Measurements from ENCODE around the gene RNF186. TPM values are rescaled to one million over a fixed set of nuclear protein-coding genes. Genes with fewer than 3 reads are reported as not detected.
A peak's percentile ranks its signal among the peaks of the same experiment; 100 is the strongest.
"Not testable (repeated sequence)": the region's sequence is repeated elsewhere in the genome, so short reads cannot be mapped to it uniquely, and the experiment has no call there.

The RNF186 gene
- polyA plus RNA-seq, 1 donor from 2014 or later: not detected

DNA sequence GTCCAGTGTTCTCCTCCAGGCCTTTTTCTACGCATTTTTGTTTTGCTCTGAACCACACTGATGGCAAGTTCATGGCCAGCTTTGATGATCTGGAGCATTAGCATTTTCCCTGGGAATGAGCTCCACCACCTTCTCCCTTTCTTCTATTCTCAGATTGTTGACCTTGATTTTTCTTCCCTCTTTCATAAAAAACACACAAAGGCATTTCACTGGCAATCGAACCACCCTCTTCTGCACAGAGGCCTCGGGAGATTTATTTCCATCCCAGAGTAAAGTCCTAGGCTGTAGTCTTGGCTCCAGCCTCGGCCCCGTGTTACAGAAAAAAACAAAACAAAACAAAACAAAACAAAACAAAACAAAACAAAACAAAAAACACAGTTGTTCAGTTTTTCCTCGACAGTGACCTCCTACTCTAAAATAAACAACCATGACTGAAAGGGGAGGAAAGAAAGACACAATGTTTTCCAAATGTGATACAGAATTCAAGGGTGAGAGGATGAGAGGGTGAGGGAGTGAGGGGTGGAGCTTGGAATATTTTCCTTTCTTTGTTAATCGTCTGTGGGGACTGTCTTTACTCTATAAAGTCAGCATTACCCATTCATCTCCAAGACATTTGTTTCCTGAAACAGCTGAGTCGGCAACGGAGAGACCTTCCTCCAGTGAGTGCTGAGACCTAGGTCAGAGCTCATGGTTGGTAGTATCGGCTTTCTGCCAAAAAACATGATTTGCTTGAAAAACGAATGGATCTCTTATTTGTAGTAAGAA is 29.8 kb upstream of the RNF186 start:
- peaks cover 8% of the 10 kb centered on the region for H3K27me3 Mint-ChIP-seq
- H3K27ac Mint-ChIP-seq: no peak overlapping the region
- H3K4me3 Mint-ChIP-seq: no peak overlapping the region
- no peaks in the 10 kb centered on the region for H3K4me1 Mint-ChIP-seq
- H3K36me3 Mint-ChIP-seq: no peaks in the 10 kb centered on the region
- no peaks in the 10 kb centered on the region for H3K9me3 Mint-ChIP-seq

DNA sequence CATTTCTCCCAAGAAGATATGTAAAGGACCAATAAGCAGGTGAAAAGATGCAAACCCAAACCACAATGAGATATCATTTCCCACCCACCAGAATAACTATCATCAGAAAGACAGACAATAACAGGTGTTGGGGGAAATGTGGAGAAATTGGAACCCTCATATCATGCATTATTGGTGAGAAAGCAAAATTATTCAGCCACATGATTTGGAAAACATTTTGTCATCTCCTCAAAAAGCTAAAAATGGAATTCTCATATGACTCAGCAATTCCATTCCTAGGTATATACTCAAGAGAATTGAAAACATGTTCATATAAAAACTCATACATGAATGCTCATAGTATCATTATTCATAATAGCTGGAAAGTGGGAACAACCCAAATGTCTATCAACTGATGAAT is 25.1 kb upstream of the RNF186 start:
- Mint-ChIP-seq H3K27me3 (peaks cover 9% of the 10 kb centered on the region), H3K9me3 (no peaks in the 10 kb centered on the region), H3K4me1 (peaks cover 0 to 5% (median 1%) of the 10 kb centered on the region in 3 donors), H3K27ac (no peak overlapping the region), H3K4me3 (no peak overlapping the region), H3K36me3 (peaks cover 2% of the 10 kb centered on the region)

DNA sequence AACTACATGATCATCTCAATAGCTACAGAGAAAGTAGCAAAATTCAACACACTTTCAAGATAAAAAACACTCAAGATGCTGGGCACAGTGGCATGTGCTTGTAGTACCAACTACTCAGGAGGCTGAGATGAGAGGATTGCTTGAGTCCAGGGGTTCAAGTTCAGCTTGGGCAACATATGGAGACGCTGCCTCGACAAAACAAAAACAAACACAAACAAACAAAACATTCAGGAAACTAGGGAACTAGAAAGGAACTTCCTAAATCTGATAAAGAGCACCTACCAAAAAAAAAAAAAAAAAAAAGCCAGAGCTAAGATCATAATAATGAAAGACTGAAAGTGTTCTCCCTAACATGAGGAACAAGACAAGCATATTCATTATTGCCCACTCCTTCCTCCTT is 22.8 kb upstream of the RNF186 start:
- Mint-ChIP-seq H3K4me3 (peak overlapping the region in 1 of 4 donors; percentile 20), H3K27me3 (peaks cover 9% of the 10 kb centered on the region), H3K27ac (no peak overlapping the region), H3K36me3 (peaks cover 2% of the 10 kb centered on the region), H3K4me1 (peaks cover 0 to 5% (median 1%) of the 10 kb centered on the region in 3 donors), H3K9me3 (no peaks in the 10 kb centered on the region)

DNA sequence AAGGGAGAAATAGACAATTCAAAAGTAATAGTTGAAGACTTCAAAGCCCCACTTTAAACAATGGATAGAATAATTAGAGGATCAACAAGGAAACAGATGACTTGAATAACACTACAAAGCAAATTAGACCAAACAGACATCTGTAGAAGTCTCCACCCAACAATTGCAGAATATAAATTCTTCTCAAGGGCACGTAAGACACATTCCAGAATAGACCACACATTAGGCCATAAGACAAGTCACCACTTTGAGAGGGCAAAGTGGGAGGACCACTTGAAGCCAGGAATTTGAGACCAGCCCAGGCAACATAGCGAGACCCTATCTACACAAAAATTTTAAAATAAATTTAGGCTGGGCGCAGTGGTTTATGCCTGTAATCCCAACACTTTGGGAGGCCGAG is 20.5 kb upstream of the RNF186 start:
- Mint-ChIP-seq H3K27ac (no peak overlapping the region), H3K27me3 (peaks cover 21% of the 10 kb centered on the region), H3K9me3 (peaks cover 0 to 2% (median 0%) of the 10 kb centered on the region in 3 donors), H3K36me3 (peaks cover 2% of the 10 kb centered on the region), H3K4me1 (peaks cover 0 to 5% (median 1%) of the 10 kb centered on the region in 3 donors), H3K4me3 (no peak overlapping the region)

DNA sequence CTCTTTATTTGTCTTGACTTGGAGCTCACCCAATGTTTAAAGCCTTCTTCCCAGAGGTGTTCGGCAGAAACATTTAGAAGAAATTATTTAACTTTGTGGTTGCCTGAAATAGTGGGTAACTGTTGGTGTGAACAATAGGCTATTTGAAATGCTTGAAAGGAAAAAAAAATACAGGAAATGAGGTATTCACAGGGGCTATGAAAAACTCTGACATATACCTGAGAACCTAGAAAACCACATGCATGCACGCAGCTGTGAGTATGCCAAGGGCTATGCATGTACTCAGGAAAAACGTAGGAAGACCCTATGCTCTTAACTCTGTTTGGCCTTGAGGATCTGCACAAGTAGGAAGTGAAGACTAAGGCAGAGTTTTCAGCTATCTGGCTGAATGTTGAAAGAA is 16.4 kb upstream of the RNF186 start:
- H3K9me3 Mint-ChIP-seq: peaks cover 0 to 2% (median 0%) of the 10 kb centered on the region in 3 donors
- H3K27me3 Mint-ChIP-seq: peaks cover 26% of the 10 kb centered on the region
- no peaks in the 10 kb centered on the region for H3K4me1 Mint-ChIP-seq
- H3K27ac Mint-ChIP-seq: no peak overlapping the region
- no peaks in the 10 kb centered on the region for H3K36me3 Mint-ChIP-seq
- H3K4me3 Mint-ChIP-seq: no peak overlapping the region

DNA sequence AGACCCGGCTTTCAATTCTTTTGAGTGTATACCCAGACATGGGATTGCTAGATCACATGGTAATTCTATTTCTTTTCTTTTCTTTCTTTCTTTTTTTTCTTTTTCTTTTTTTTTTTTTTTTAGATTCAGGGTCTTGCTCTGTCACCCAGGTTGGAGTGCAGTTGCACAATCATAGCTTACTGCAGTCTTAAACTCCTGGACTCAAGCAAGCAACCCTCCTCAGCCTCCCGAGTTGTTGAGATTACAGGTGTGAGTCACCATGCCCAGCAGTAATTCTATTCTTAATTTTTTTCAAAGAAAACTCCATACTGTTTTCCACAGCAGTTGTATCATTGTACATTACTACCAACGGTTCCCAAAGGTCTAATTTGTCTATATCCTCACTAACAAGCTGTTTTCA is 13.5 kb upstream of the RNF186 start:
- Mint-ChIP-seq H3K4me1 (no peaks in the 10 kb centered on the region), H3K36me3 (no peaks in the 10 kb centered on the region), H3K9me3 (peaks cover 0 to 2% (median 0%) of the 10 kb centered on the region in 3 donors), H3K27ac (peak overlapping the region in 1 of 3 donors; percentile 68), H3K4me3 (no peak overlapping the region), H3K27me3 (peaks cover 31% of the 10 kb centered on the region)

DNA sequence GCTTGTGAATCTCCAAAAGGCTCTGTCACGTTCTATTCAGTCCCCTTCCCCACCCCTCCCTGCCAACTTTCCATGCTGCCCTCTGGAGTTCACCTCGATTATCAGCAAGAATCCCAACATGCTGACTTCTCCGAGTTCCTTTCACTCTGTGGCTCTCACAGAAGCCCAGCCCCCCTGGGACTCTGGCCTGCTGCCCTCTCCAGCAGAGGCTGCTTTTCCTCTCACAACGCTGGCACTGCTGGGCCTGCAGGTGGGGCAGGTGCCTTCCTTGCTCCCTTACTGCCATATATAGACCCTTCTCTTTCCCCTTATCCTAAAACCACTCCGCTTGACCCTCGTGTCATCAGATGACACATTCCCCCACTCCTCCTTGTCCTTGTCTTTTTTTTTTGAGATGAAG is 10.2 kb upstream of the RNF186 start:
- H3K27me3 Mint-ChIP-seq: peaks cover 26% of the 10 kb centered on the region
- H3K27ac Mint-ChIP-seq: no peak overlapping the region
- no peaks in the 10 kb centered on the region for H3K4me1 Mint-ChIP-seq
- H3K4me3 Mint-ChIP-seq: no peak overlapping the region
- no peaks in the 10 kb centered on the region for H3K36me3 Mint-ChIP-seq
- no peaks in the 10 kb centered on the region for H3K9me3 Mint-ChIP-seq

DNA sequence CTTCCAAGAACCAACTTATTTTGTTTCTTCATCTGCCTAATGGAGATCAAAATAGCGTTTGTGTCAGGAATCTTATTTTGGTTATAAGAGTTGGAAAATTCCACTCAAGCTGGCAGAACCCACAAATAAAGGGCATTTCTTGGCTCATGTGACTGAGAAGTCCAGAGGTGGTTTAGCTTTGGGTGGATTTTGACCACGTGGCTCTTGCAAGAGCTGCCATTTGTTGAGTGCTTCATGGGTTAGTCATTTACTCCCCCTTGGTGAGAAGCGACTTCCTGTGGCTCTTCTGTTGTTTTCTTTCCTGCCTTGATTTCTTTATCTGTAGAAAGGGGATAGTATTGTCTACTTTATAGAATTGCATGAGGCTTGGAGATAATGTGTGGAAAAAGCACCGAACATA is 9.5 kb upstream of the RNF186 start:
- H3K9me3 Mint-ChIP-seq: no peaks in the 10 kb centered on the region
- peaks cover 26% of the 10 kb centered on the region for H3K27me3 Mint-ChIP-seq
- no peak overlapping the region for H3K27ac Mint-ChIP-seq
- H3K4me1 Mint-ChIP-seq: no peaks in the 10 kb centered on the region
- no peaks in the 10 kb centered on the region for H3K36me3 Mint-ChIP-seq
- no peak overlapping the region for H3K4me3 Mint-ChIP-seq

DNA sequence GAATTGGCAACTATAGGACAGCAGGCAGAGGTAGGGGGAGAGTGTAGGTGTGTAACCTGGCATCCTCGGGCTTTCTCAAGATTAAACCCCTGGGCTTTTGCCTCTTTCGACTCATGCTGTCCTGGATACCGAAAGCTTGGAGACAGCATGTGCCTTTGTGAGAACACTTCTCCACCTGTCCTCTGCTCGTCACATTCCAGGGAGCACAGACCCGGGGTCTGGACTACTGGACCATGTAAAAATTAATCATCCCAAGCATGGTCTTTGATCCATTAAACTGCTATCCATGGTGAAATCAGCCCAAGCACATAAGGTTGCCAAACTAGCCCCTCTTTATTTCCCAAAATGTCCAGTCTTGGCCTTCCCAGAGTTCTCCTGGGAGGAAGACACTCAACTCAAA is 9.0 kb upstream of the RNF186 start:
- Mint-ChIP-seq H3K27me3 (peaks cover 25% of the 10 kb centered on the region), H3K36me3 (no peaks in the 10 kb centered on the region), H3K27ac (no peak overlapping the region), H3K4me1 (no peaks in the 10 kb centered on the region), H3K9me3 (no peaks in the 10 kb centered on the region), H3K4me3 (no peak overlapping the region)

DNA sequence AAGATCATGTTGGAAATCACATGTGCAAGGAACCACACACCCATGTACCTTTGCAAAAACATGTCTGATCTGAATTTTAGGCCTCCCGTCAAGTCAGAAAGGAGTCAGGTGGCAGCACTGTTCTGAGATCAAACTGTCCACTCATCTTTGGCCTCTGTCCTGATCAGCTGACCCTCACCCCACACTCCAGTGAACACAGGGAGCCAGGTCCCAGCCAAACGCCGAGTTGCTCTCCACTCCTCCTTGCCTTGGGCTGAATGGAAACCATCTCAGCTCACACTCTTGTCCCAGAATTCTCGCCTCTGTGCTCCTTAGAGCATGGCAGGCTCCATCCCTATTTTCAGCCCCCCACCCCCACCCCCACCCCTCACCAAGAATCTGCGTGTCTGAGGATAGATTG is 4.6 kb upstream of the RNF186 start:
- H3K27ac Mint-ChIP-seq: no peak overlapping the region
- H3K4me3 Mint-ChIP-seq: no peak overlapping the region

DNA sequence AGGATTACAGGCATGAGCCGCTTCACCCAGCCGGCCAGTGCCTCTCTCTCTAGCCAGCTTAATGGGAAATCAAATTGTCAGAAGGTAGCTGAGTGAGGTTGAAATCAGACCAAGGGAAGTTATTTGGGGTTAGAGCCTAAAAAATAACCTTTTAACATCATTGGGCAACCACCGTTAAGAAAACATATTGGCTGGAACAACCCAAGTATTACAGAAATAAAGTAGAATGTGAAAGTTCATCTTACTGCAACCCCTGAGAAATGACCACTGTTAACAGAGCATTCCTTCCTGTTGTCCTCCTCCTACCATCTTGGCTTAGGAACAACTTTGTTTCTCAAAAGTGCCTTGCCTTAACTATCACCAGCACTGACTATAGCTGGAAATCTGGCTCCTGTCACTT is 3.2 kb upstream of the RNF186 start:
- H3K27me3 Mint-ChIP-seq: peaks cover 8% of the 10 kb centered on the region
- peaks cover 2% of the 10 kb centered on the region for H3K36me3 Mint-ChIP-seq
- no peaks in the 10 kb centered on the region for H3K9me3 Mint-ChIP-seq
- no peak overlapping the region for H3K27ac Mint-ChIP-seq
- H3K4me3 Mint-ChIP-seq: no peak overlapping the region
- peaks cover 0 to 2% (median 0%) of the 10 kb centered on the region in 3 donors for H3K4me1 Mint-ChIP-seq

More for the DNA sequence above, 4.6 kb upstream of the RNF186 start:
- Mint-ChIP-seq H3K36me3 (peaks cover 2% of the 10 kb centered on the region), H3K9me3 (no peaks in the 10 kb centered on the region), H3K4me1 (peaks cover 0 to 2% (median 0%) of the 10 kb centered on the region in 3 donors), H3K27me3 (peaks cover 8% of the 10 kb centered on the region)

DNA sequence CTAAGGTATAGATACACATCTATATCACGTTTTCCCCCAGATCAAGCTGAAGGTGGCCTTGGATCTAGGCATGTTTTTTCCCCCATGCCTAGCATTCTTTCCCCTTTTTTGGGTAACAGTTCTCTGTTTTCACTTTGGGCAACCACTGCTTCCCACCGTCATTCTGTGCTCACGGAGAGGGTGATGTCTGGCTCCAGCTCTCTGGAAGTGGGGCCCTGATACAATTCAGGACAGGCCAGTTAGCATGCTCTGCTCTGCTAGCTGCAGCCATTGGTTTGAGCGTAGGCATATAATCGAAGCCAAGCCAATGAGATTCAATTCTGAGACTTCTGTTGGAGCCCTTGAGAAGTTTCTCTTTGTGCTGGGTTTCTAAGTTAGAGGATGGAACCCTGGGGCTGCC is 2.1 kb upstream of the RNF186 start:
- Mint-ChIP-seq H3K9me3 (no peaks in the 10 kb centered on the region), H3K36me3 (peaks cover 2% of the 10 kb centered on the region), H3K4me1 (peaks cover 0 to 2% (median 0%) of the 10 kb centered on the region in 3 donors), H3K27ac (no peak overlapping the region), H3K4me3 (no peak overlapping the region), H3K27me3 (peaks cover 6% of the 10 kb centered on the region)

DNA sequence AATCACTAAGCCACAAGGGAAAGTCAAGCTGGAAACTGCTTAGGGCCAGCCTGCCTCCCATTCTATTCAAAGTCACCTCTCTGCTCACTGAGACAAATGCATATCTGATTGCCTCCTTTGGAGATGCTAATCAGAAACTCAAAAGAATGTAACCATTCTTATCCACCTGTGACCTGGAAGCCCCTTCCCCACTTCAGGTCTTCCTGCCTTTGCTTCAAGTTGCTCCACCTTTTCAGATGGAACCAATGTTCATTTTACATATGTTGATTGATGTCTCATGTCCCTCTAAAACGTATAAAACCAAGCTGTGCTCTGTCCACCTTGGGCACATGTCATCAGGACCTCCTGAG is 1.6 kb upstream of the RNF186 start:
- H3K36me3 Mint-ChIP-seq, H3K9me3 Mint-ChIP-seq, H3K4me3 Mint-ChIP-seq, H3K4me1 Mint-ChIP-seq, H3K27ac Mint-ChIP-seq, H3K27me3 Mint-ChIP-seq: not testable (repeated sequence)

DNA sequence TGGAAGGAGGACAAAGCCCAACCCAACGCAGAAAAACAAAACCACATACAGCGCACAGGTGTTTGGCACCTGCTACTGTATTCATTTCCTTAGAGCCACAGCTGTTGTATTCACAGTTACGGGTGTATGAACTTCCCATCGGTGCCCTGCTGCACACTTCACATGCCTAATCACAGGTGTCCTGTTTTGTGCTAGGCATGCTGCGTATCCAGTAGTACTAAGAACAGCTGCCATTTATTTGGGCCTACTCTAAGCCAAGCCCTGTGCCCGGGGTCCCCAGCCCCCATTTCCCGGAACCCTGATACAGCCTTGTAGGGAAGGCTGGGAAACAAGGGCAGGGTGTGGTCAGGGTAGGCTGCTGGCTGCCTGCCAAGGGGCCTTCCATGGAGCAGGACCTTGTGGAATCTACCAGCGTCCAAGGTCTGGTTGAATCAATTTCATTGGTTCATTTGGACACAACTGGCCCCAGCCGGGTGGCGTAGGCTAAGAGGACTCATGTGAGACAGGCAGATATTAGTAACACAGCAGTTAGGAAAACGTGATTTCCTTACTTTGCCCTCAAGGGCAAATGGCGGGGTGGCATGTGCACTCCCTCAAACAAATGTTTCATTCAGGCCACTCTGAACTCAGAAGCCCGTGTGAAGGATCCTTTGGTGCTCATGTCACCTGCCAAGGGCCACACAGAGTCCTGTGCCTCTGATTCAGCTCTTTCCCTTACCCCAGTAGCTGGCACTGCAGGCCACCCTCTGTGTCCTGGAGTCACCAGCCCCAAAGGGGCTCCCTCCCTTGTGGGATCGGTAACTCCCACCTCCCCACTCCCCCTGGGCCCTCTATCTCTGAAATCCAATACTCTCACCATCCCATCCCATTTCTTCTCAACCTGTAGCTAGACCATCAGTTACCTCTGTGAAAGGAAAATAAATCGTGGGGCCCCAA is 986 bp upstream of the RNF186 start:
- Mint-ChIP-seq H3K9me3 (no peaks in the 10 kb centered on the region), H3K4me3 (no peak overlapping the region), H3K27ac (no peak overlapping the region), H3K36me3 (peaks cover 2% of the 10 kb centered on the region), H3K4me1 (peaks cover 0 to 2% (median 0%) of the 10 kb centered on the region in 3 donors), H3K27me3 (peaks cover 2% of the 10 kb centered on the region)

DNA sequence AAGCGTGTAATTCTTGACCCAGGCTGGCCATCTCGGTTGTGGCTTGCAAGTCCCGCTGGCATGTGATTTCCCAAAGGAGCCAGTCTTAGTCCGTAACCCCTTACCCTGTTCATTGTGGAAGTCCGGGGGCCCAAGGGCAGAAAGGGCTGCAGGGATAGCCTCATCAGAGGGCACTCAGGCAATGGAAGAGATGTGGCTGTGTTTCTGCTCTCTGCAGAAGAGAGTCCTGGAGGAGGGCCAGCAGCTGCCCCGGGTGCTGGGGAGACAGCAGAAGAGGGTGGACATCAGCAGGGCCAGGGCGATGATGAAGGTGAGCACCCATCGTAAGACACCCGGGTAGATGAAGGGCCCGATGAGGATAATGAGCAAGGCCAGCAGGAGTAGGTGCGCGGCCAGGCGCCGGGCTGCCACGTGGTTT is 830 bp downstream of the RNF186 start:
- peaks cover 0 to 2% (median 0%) of the 10 kb centered on the region in 3 donors for H3K4me1 Mint-ChIP-seq
- peaks cover 2% of the 10 kb centered on the region for H3K27me3 Mint-ChIP-seq
- peaks cover 2% of the 10 kb centered on the region for H3K36me3 Mint-ChIP-seq
- H3K9me3 Mint-ChIP-seq: no peaks in the 10 kb centered on the region
- H3K27ac Mint-ChIP-seq: no peak overlapping the region
- H3K4me3 Mint-ChIP-seq: peak overlapping the region in 1 of 4 donors; percentile 54
